ENCODE results near the gene DOHH.

DNA sequence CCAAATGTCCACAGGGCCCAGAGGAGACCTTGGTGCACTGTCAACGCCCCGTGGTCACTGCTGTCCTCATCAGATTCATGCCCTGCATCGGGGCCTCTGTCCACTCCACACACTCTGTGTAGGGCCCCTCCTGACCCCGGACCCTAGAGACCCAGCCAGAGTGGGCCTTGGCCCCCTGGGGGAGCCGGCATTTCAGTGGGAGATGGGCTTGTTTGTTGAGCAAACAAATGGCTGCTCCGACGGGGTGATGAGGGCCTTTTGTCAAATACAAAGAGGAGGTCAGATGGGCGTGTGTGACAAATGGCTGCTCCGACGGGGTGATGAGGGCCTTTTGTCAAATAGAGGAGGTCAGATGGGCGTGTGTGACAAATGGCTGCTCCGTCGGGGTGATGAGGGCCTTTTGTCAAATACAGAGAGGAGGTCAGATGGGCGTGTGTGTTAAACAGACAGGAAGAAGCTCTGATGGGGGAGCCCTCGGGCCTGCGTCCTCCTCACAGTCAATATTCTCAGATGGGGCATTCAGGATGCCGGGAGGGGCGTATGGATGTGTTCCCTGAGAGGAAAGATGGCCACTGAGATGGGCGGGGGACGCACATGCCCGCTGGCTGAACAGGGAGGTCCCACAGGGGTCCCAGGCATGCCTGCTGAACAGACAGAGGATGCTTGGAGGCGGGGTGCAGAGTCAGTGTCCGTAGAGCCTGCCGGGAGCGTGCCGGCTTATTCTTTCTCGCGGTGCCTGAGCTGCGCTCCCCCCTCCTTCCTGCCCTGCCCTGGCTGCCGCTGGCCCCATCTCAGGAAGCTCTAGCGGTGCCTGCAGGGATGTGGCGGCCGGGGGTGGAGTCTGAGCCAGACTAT, 56.4 kb downstream of the DOHH start:
- no peak for TF ChIP-seq EZH2 (IDR thresholded peaks at IDR 0.05; ENCODE audit: insufficient read depth, poor library complexity, severe bottlenecking)
- no peak for TF ChIP-seq EZH2phosphoT487 (IDR thresholded peaks at IDR 0.05; ENCODE audit: insufficient read depth, low read depth)
